ENCODE results near the gene SPG7.

DNA sequence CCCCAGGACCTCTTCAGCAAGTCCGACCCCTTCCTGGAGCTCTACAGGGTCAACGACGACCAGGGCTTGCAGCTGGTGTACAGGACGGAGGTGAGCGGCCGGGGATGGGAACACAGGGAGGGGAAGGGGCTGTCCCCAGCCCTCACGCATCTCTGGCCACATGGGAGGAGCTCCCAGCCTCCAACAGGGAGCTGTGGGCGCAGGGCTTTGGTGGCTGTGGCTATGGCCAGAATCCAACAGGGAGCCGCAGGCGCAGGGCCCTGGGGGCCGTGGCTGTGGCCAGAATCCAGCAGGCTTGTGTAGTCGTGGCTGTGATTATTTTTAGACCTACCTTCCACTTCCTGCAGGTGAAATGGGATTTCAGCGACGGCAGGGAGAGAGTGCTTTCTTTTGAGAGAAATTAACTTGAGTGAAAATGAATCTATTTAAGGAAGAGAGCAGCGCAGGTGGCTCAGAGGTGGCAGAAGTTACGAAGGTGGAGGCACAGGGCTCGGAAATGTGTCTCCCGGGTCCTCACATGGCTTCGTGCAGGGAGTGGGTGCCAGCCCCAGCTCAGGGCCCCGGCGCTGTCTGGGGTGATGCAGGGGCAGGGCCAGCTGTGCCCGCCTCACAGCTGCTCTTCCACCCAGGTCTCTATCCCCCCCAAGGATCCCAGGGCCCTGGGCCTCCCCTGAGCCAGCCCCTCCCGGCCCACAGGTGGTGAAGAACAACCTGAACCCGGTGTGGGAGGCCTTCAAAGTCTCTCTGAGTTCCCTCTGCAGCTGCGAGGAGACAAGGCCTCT, 76.8 kb downstream of the SPG7 start:
- TF ChIP-seq SUZ12 (IDR thresholded peaks at IDR 0.05) (no peak), CTBP1 (IDR thresholded peaks at IDR 0.05; ENCODE audit: borderline replicate concordance) (no peak), SP1 (IDR thresholded peaks at IDR 0.05) (no peak), LEF1 (IDR thresholded peaks at IDR 0.05; ENCODE audit: borderline replicate concordance) (no peak), TARDBP (IDR thresholded peaks at IDR 0.05) (no peak), FOXM1 (IDR thresholded peaks at IDR 0.05; ENCODE audit: borderline replicate concordance) (no peak), NFRKB (IDR thresholded peaks at IDR 0.05) (no peak), BHLHE40 (IDR thresholded peaks at IDR 0.05; ENCODE audit: borderline replicate concordance) (no peak), FOXK2 (IDR thresholded peaks at IDR 0.05) (no peak), HDGF (IDR thresholded peaks at IDR 0.05; ENCODE audit: borderline replicate concordance) (no peak), ZNF384 (IDR thresholded peaks at IDR 0.05) (no peak)
- TF ChIP-seq, protein P1, sequence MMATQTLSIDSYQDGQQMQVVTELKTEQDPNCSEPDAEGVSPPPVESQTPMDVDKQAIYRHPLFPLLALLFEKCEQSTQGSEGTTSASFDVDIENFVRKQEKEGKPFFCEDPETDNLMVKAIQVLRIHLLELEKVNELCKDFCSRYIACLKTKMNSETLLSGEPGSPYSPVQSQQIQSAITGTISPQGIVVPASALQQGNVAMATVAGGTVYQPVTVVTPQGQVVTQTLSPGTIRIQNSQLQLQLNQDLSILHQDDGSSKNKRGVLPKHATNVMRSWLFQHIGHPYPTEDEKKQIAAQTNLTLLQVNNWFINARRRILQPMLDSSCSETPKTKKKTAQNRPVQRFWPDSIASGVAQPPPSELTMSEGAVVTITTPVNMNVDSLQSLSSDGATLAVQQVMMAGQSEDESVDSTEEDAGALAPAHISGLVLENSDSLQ (IDR thresholded peaks at IDR 0.05) = no peak
